ENCODE measurements around the gene ATG14.

Gene ATG14

GRCh38 chr14:55451398-55451797 is 39.8 kb upstream of the ATG14 start:
- in situ Hi-C loops (cut with MboI; ENCODE audit: low pct_unique_long_range_greater_than_20kb, low sequenced_read_pairs, unreplicated experiment): no loop called here
- DNase-seq (ENCODE audit: low spot score): no peak
- TF ChIP-seq, protein P1, sequence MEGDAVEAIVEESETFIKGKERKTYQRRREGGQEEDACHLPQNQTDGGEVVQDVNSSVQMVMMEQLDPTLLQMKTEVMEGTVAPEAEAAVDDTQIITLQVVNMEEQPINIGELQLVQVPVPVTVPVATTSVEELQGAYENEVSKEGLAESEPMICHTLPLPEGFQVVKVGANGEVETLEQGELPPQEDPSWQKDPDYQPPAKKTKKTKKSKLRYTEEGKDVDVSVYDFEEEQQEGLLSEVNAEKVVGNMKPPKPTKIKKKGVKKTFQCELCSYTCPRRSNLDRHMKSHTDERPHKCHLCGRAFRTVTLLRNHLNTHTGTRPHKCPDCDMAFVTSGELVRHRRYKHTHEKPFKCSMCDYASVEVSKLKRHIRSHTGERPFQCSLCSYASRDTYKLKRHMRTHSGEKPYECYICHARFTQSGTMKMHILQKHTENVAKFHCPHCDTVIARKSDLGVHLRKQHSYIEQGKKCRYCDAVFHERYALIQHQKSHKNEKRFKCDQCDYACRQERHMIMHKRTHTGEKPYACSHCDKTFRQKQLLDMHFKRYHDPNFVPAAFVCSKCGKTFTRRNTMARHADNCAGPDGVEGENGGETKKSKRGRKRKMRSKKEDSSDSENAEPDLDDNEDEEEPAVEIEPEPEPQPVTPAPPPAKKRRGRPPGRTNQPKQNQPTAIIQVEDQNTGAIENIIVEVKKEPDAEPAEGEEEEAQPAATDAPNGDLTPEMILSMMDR (IDR thresholded peaks at IDR 0.05; ENCODE audit: extremely low read depth, insufficient read depth, missing control alignments): no peak

GRCh38 chr14:55450987-55451386 is 39.4 kb upstream of the ATG14 start:
- TF ChIP-seq, protein P1 (IDR thresholded peaks at IDR 0.05; ENCODE audit: extremely low read depth, insufficient read depth, missing control alignments): no peak
- DNase-seq (ENCODE audit: low spot score): no peak
- in situ Hi-C loops (cut with MboI; ENCODE audit: low pct_unique_long_range_greater_than_20kb, low sequenced_read_pairs, unreplicated experiment): no loop called here

DNA sequence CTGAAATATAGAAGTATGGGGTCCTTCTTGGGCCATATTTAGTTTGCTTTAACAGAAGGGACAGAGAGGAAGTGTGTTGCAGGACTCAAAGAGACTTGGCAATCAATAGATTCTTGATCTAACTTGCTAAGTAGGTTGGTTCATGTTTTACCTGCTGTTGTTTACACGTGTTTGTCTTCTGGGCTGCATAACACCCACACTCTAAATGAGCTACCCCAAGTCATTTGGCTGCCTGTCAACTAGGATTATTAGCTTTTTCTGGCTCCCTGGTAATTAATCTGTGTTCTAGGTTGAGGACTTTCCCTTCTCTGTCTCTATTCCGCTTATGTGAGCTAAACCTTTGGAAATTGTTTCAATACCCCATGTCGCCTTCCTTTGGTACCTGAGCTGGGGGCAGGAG is 38.9 kb upstream of the ATG14 start:
- in situ Hi-C loops (cut with MboI; ENCODE audit: low pct_unique_long_range_greater_than_20kb, low sequenced_read_pairs, unreplicated experiment): no loop called here
- DNase-seq (ENCODE audit: low spot score): no peak
- TF ChIP-seq, protein P1 (IDR thresholded peaks at IDR 0.05; ENCODE audit: extremely low read depth, insufficient read depth, missing control alignments): no peak

GRCh38 chr14:55450124-55450523 is 38.5 kb upstream of the ATG14 start:
- in situ Hi-C loops (cut with MboI; ENCODE audit: low pct_unique_long_range_greater_than_20kb, low sequenced_read_pairs, unreplicated experiment): no loop called here
- TF ChIP-seq, protein P1 (IDR thresholded peaks at IDR 0.05; ENCODE audit: extremely low read depth, insufficient read depth, missing control alignments): no peak
- DNase-seq (ENCODE audit: low spot score): no peak

- in situ Hi-C loops (cut with MboI; ENCODE audit: low pct_unique_long_range_greater_than_20kb, low sequenced_read_pairs, unreplicated experiment): loop anchor here (25.0 kb wide), 1 partner anchor 1038 kb away; no protein-coding TSS in a partner anchor
- TF ChIP-seq, protein P1 (IDR thresholded peaks at IDR 0.05; ENCODE audit: extremely low read depth, insufficient read depth, missing control alignments): no peak
- DNase-seq (ENCODE audit: low spot score): no peak
Observed at GRCh38 chr14:55449116-55449515, 37.5 kb upstream of the ATG14 start.

DNA sequence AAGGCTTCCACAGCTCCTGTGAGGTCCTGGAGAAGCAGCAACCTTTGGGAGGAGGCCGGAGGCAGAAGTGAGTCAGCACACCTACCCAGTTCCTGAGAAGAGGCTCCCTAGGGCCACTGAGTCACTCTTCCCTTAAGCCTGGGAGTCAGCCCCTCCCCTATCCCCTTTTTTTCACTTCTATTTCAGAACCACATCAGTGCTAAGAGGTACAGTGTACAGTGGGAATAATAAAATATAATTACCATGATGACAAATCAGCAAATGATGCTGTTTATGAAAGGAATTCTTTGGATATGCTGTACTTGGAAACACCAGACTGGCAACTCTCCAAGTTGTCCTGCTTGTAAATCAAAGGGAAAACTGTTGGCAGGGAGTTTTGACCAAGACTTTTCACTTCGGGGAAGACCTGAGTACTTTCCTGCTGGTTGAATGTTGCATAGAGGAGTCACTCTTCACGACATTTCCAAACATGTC is 36.5 kb upstream of the ATG14 start:
- no peak for DNase-seq (ENCODE audit: low spot score)
- TF ChIP-seq, protein P1 (IDR thresholded peaks at IDR 0.05; ENCODE audit: extremely low read depth, insufficient read depth, missing control alignments): no peak
- in situ Hi-C loops (cut with MboI; ENCODE audit: low pct_unique_long_range_greater_than_20kb, low sequenced_read_pairs, unreplicated experiment): loop anchor here (25.0 kb wide), 1 partner anchor 1039 kb away; no protein-coding TSS in a partner anchor
